Measurements from ENCODE around the gene TEX2. TPM values are rescaled to one million over a fixed set of nuclear protein-coding genes. Genes with fewer than 3 reads are reported as not detected.

Gene TEX2
- total and polyA plus RNA-seq, 2 of the 13 experiments (the other 11 are each of a cell fraction or from before 2014, with no cell fraction given), result 21.4 to 37.7 TPM

GRCh38 chr17:64147110-64148016 lies 115.7 kb downstream of the TEX2 start (continued):
- TF ChIP-seq MYPOP (CRISPR knock-in tag; IDR thresholded peaks at IDR 0.05), result no peak
- peak; percentile 93; the same call in 1 of the 2 replicates for TF ChIP-seq THYN1 (CRISPR knock-in tag; IDR thresholded peaks at IDR 0.05; ENCODE audit: borderline replicate concordance, low read depth)
- no peak for TF ChIP-seq ZFYVE20 (CRISPR knock-in tag; IDR thresholded peaks at IDR 0.05; ENCODE audit: borderline replicate concordance, low read depth)
- no peak for TF ChIP-seq NR0B2 (CRISPR knock-in tag; IDR thresholded peaks at IDR 0.05)
- no peak for TF ChIP-seq ZNF772 (CRISPR knock-in tag; IDR thresholded peaks at IDR 0.05)
- TF ChIP-seq ZBTB42 (CRISPR knock-in tag; IDR thresholded peaks at IDR 0.05), result no peak
- no peak for TF ChIP-seq DDIT3 (CRISPR knock-in tag; IDR thresholded peaks at IDR 0.05)
- TF ChIP-seq ZGPAT (CRISPR knock-in tag; IDR thresholded peaks at IDR 0.05), result peak; percentile 33; the same call in 1 of the 2 replicates
- TF ChIP-seq ZMYM4 (CRISPR knock-in tag; IDR thresholded peaks at IDR 0.05), result no peak
- peak; percentile 98 for TF ChIP-seq AGO2 (optimal IDR thresholded peaks at IDR 0.05; ENCODE audit: low read depth, low read length)
- TF ChIP-seq ZNF761 (CRISPR knock-in tag; conservative IDR thresholded peaks at IDR 0.05), result no peak
- TF ChIP-seq SP2 (CRISPR knock-in tag; IDR thresholded peaks at IDR 0.05), result no peak
- TF ChIP-seq ZNF770 (CRISPR knock-in tag; IDR thresholded peaks at IDR 0.05), result no peak
- peak; percentile 18; the same call in 1 of the 2 replicates for TF ChIP-seq MYC (CRISPR knock-in tag; IDR thresholded peaks at IDR 0.05; ENCODE audit: borderline replicate concordance)
- 0 out of 2 replicates have a peak, but pooled peaks have one; percentile 40 for TF ChIP-seq FOXM1 (CRISPR knock-in tag; IDR thresholded peaks at IDR 0.05)
- TF ChIP-seq ZNF329 (CRISPR knock-in tag; IDR thresholded peaks at IDR 0.05; ENCODE audit: low read depth), result no peak
- TF ChIP-seq NFAT5 (CRISPR knock-in tag; IDR thresholded peaks at IDR 0.05), result no peak

Measured in HepG2 (cell line).